Lower leg skin (tissue), 4 donors: ENCODE results near the gene BRMS1. TPM values are rescaled to one million over a fixed set of nuclear protein-coding genes. Genes with fewer than 3 reads are reported as not detected.
A peak's percentile ranks its signal among the peaks of the same experiment; 100 is the strongest.

Source experiments
- DNase-seq, 2 donors: peaks; one replicate each; pipeline ENCODE4 v3.0.0-alpha.2; 2019; ENCODE audit warnings: low spot score in 2 of 2
- H3K4me3 ChIP-seq: fragments of 200-600 bp; sonication (generic); 2 replicates; pipeline ENCODE4 v1.5.1; 2017; ENCODE audit warnings: mild to moderate bottlenecking, low read depth; ENCODE audit not compliant: poor library complexity, severe bottlenecking
- CTCF ChIP-seq, 3 donors: fragments of 450-650 bp; IDR thresholded peaks; one replicate each; pipeline ENCODE4 v1.5.1; 2016; ENCODE audit warnings: antibody characterized with exemption in 3 of 3, mild to moderate bottlenecking in 3 of 3, moderate library complexity in 2 of 3
- POLR2A ChIP-seq, 2 donors: fragments of 450-650 bp; IDR thresholded peaks; one replicate each; pipeline ENCODE4 v1.6.1; 2016 to 2017; ENCODE audit warnings: antibody characterized with exemption in 2 of 2, mild to moderate bottlenecking in 1 of 2, moderate library complexity in 1 of 2
- WGBS, 2 donors: methylation state at CpG; one replicate each; pipeline ENCODE4 v1.1.5; 2018; 5-methylcytosine and 5-hydroxymethylcytosine counted together
- intact Hi-C: fragments of 100-400 bp; cut with DNase I; formaldehyde crosslinking; loops from one replicate; pipeline ENCODE4 v1.15.0; 2023; ENCODE audit warnings: low total_unique reads
- total RNA-seq, 4 donors: library from RNA; depleted of rRNA; stranded (reverse); fragments of >200 nt; gene quantifications; one replicate each; pipeline ENCODE4 v1.1.0, GENCODE V29; 2016

Gene BRMS1
- total RNA-seq, 4 donors from 2014 or later: 40.1 to 68.4 (median 57.5) TPM

DNA sequence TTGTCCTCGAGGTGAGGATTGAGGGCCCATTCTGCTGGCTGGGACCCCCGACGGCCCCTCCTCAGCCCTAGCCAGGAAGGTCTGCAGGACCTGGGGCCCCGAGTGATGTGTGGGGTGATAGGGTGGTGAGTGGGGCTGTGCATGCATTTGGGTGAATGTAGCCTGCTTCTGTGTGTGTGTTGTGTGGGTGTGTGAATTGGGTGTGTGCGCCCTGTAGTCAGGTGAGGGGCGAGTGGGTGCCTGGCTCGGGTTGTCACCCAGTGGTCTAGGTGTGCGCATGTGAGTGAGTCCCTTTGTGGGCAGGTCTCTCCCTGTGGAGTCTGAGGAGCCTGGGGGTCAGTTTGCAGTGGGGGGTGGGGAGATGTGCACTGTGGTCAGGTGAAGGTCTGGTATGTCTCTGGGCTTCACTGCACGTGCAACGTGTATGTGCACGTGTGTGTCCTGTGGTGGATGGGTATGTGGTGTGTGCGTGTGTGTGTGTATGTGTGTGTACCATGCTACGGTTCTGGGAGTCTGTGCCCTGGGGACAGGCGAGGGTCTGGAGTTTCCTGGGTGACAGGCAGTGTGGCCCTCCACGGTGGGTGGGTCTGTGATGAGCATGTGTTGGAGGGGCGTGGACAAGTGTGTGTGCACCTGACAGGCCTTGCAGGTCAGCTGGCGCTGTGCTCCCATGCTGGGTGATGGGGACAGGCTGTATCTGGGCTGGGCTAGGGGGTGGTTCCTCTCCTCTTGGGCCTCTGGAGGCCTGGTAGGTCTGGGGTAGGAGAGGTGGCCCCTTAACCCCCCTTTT lies 52.2 kb downstream of the BRMS1 start:
- intact Hi-C loops: no loop called here
- WGBS, 2 donors: 37 to 44% methylated on average over 16 to 17 of the region's 17 CpGs
- DNase-seq: no peak
- peak in 1 of 3 donors; percentile 12 for TF ChIP-seq CTCF (IDR thresholded peaks at IDR 0.05)
- no peak for TF ChIP-seq POLR2A (IDR thresholded peaks at IDR 0.05)
- H3K4me3 ChIP-seq: no peak overlapping the region

DNA sequence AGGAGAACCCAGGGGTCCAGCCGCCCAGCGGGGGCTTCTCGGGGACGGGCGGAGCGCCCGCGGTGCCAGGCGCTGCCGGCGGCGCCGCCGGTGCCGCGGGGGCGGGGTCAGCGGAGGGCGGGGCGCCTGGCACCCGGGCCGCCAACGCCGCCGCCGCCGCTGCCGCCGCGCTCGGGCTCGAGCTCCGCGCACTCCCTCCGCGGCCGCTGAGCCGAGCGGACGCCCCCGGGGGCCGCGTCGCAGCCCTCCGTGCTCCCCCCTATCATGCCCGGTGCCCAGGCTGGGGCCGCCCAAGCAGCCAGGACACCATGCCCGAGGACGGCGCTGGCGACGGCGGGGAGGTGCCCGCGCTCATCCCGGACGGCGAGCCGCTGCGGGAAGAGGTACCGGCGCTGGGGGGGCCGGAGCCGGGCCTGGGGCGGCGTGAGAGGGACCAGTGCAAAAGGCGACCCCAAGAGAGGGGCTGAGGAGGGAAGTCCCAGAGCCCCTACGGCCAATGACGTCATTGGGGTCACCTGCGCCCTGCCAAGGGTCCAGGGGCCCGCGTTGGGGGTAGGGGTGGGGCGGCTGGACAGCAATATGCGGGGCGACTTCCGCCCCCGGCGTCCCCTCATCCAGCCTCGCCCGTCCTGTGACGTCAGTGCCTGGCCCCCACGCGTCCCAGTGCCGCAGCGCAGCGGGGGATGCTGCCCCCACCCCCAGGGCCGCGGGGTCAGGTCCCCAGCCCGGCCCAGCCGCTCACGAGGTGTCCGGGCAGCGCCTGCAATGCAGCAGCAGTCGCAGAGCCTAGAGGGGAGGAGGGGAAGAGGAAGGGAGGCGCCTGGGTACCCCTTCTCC lies 53.0 kb downstream of the BRMS1 start, which contains the start of gene TMEM151A:
TMEM151A (plus strand) TSS at position 189 of the 837 bp plus-strand sequence; CDS start at position 309, 120 bp downstream.
- 1 to 3% methylated on average over 28 to 40 of the region's 95 CpGs for WGBS, 2 donors
- no peak for DNase-seq
- no peak for TF ChIP-seq CTCF (IDR thresholded peaks at IDR 0.05)
- no peak for TF ChIP-seq POLR2A (IDR thresholded peaks at IDR 0.05)
- H3K4me3 ChIP-seq: no peak within 1 kb of the TSS
- intact Hi-C loops: no loop called here

DNA sequence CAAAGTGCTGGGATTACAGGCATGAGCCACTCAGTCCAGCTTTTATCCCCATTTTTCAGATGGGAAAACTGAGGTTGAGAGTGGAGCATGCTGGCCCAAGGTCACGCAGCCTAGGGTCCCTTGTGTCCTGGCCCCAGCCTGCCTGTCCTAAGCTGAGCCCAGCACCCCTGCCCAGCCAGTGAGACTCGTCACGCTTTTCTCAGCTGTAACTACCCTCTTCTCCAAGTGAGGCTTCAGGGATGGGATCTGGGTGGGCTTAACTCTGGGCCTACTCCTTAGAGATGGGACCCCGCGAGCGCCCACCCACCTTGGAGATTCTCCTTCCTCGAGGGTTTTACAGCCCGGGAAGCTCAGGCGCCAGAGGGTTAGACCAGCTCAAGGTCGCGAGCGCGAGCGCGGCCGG lies 53.6 kb downstream of the BRMS1 start:
- DNase-seq: no peak
- H3K4me3 ChIP-seq: no peak overlapping the region
- TF ChIP-seq POLR2A (IDR thresholded peaks at IDR 0.05) (no peak), CTCF (IDR thresholded peaks at IDR 0.05) (no peak)
- intact Hi-C loops: no loop called here
- 24% methylated on average over 10 to 11 of the region's 16 CpGs for WGBS, 2 donors

DNA sequence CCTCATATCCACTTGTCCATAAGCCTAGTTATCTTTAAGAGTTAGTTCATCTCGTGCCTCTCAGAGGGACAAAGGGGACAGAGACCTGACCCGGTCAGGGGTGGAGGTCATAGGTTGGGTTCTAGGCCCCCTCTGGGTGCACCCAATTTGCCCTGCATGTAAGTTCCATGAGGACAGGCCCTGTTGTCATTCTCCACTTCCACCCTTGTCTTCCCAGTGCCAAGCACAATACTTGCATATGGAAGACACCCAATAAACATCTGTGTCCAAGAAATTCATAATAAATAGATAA lies 54.6 kb downstream of the BRMS1 start:
- intact Hi-C loops: no loop called here
- no peak overlapping the region for H3K4me3 ChIP-seq
- TF ChIP-seq CTCF (IDR thresholded peaks at IDR 0.05) (no peak), POLR2A (IDR thresholded peaks at IDR 0.05) (no peak)
- WGBS, 2 donors: 68 to 92% methylated on average over 2 of the region's 2 CpGs
- DNase-seq: no peak

DNA sequence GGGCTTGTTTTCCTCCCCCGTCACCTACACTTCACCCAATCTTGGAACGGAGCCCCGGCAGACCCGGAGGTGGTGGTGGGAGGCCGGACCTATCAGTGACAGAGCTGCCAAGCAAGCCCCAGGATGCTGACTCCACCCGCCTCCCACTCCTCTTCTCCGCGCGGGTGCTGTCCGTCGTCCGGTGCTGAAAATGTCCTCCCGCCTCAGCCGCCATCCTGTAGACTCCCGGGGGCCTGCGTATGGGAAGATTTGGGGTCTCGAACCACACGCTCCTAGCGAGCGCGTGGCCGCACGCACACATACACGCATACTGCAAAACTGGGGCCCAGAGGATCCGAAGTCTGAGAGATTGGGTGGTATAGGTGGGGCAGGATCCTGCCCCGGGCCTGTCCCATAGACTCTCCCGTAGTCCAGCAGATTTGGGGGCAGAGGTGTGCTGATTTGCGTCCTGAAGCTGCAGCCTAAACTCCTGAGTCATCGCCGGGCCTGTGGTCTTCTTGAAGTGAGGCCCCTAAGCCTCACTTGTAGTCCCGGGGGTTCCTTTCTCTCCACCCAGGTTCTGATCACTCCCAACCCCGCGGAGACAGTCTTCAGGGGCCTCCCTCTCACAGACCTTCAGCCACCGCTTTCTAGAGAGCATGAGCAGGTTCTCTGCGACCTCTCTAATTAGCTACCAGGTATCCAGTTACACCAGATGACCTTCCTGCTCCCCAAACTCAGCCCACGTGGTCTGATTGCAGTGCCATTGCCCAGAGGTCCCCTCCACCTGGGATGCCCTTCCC lies 55.2 kb downstream of the BRMS1 start:
- H3K4me3 ChIP-seq: peak overlapping the region; percentile 31
- no peak for TF ChIP-seq POLR2A (IDR thresholded peaks at IDR 0.05)
- intact Hi-C loops: loop anchor here (5.0 kb wide), 1 partner anchor 67 kb away; no protein-coding TSS in a partner anchor
- peak in 1 of 2 donors; percentile 93 for DNase-seq
- 12 to 13% methylated on average over 34 to 36 of the region's 36 CpGs for WGBS, 2 donors
